Stimulated activated CD4-positive, alpha-beta T cell treated with anti-CD3 and anti-CD28 coated beads, TNF-alpha, amount 100 ng/mL, for 1 hour (primary cell): ENCODE results near the gene FTSJ1.

ENCODE experiments used
- DNase-seq, 3 donors: peaks; one replicate each; pipeline ENCODE4 v3.0.0-alpha.2; 2020; ENCODE audit warnings: low read depth in 3 of 3, low spot score in 1 of 3

Gene FTSJ1

DNA sequence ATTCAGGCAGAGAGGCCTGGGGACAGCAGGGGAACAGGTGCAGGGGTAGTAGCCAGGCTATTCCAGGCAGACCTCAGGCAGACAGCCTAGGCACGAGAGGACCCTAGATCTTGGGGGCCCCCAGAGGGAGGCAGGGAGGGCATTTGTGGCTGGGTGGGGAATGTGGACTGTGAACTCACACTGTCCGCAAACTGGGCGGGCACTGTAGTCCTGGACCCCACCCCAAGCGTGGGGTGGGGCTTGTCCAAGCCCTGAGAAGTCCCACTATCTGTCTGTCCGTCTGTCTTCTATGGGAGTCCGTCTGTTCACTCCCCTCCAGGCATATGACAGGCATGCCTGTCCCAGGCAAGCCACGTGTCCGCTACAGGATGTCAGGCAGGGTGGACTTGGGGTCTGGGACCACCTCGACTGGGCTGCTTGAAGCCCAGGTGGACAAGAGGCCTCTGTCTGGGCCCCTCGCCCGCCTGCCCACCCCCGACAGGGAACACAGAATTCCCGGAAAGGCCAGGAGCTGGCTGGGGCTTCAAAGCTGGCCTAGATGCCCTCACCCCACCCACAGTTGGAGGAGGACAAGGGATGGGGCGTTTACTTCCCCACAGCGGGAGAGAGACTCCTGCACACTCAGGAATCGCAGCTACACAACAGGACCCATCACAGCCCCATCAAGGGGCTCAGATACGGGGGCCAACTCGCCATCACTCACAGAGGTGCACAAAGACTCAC, 5.7 kb upstream of the FTSJ1 start, which contains the start of gene SLC38A5:
Gene SLC38A5, minus strand, starts transcription at position 151 of the 723 bp plus-strand sequence. CDS start 2,336 bp downstream, outside the sequence.
- DNase-seq, result no peak

DNA sequence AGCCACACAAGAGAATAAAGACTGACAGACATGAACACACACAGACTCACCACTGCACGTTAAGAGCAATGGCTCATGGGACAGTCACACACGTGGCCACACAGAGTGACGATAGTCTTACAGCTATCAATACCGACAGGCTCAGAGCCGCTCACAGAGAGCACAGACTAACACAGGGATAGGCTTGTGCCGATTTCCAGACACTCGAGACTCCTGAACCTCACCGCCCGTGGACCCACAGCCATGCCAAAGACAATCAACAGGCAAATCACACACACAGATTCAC, 5.2 kb upstream of the FTSJ1 start:
- no peak for DNase-seq

DNA sequence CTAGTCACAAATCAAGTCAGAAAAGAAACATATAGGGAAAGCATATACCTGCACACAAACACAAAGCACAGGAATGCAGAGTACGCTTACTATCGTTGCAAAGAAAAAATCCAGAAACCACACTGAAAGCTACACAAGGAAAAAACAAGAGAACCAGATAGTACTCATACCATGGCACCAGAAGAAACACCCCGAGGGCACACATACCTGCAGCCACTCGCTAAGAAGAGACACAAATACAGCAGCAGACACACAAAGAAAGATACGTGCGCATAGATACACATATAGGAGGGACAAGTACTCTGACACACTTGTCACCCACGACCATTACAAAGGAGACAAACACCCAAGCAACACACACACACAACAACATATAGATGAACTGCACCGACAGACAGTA, 4.5 kb upstream of the FTSJ1 start:
- DNase-seq, result no peak

DNA sequence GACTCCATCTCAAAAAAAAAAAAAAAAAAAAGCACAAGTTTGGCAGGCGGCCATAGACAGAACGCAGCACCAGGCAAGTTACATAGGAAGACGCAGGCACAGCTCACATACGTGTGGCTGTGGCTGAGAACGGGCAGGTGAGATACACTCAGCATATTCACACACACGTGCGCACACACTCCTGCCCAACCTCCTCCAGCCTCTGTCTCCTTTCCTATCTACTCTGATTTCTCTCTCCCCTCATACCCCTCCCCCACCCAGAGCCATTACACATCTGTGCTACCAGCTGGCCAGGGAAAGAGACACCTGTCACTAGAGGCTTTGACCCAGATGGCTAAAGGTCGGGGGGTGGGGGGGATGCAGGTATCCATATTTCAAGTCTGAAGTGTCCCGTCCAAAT, 3.8 kb upstream of the FTSJ1 start:
- DNase-seq, result no peak

DNA sequence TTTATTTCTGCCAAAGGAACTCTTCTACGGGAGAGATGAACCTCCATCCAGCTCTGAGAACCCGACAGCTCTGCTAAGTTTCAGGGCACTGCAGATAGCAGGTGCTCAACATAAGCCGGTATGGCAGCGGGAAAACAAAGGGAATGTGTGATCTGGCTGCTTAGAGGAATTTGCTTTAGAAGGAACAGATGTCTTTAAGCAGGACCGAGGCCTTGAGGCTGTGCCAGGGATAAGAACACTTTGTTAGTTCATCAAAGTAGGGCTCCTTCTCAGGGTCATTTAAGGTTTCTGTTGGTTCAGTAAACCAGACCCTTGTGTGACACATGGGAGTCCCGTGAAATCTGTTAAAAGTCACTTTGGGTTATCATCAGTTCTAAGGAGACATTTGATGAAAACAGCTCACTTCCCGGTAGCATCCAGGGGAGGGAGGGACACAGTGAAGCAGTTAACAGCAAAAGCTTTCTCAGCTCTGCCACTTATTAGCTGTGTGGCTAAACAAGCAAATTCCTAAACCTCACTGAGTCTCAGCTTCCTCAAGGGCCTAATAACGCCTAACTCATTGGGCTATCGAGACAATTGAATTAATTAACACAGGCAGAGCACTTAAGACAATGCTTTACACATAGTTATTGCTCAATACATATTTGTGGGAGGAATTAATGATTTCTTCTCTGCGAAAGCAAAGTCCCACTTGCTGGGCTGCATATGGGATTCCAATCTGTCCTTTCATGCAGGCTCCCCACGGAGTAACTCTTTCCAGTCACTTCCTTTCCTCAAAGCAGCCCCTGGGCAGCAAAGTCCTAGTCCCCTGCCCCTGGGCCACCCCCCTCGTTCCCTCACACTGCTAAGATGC, 2.9 kb upstream of the FTSJ1 start:
- DNase-seq, result no peak

DNA sequence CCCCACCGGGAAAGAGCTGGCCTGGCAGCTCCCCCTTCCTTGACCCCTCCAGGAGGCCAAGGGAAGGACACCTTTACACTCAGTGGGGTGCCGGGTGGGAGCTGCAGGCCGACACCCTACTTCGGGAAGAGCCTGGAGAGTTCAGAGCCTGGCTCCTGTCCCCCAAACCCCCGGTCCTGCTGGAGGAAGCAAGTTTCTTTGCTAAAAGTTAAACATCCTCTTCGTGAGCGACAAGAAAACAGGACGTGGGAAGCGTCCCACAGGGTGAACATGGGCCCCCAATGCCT, 2.4 kb upstream of the FTSJ1 start:
- no peak for DNase-seq

DNA sequence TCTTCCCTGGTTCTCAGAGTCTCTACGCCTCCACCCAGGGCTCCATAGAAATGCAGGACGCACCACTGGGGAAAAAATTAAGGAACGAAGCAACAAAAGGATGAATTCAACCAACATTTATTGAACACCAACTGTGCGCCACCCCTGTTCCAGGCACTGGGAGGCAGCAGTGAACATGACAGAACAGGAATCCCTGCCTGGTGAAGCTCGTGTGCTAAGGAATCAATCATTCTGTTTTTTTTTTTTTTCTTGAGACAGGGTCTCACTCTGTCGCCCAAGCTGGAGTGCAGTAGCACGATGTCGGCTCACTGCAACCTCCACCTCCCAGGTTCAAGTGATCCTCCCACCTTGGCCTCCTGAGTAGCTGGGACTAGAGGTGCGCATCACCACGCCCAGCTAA, 1.9 kb upstream of the FTSJ1 start:
- DNase-seq, result no peak

DNA sequence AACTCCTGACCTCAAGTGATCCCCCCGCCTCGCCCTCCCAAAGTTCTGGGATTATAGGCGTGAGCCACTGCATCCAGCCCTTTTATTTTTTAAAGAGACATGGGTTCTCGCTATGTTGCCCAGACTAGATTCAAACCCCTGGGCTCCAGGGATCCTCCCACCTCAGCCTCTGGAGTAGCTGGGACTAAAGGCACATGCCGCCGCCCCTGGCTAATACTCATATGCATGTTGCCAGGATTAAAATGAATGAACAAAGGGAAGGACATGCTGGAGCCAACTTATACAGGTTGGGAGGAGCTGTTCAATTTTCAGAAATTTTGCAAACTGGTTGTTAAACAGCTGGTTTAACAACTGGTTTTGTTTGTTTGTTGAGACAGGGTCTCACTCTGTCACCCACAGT, 1.4 kb upstream of the FTSJ1 start:
- no peak for DNase-seq

DNA sequence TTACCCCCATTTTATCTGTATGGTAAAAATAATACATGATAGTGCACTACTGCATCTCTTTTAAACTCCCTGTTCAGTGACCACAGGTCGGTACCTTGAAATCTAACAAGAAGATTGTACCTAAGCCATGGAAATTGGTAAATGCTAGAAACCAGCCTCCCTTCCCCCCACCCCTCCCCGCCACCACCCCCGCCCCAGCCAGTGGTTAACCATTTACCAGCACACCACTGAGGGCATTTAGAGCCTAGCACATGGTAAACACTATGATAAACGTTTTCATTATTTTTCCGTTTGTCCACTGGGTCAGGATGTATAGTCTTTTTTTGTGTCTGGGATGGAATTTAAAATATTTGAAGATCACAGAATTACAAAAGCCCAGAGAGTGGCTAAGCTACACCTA, 703 bp upstream of the FTSJ1 start:
- no peak for DNase-seq

DNA sequence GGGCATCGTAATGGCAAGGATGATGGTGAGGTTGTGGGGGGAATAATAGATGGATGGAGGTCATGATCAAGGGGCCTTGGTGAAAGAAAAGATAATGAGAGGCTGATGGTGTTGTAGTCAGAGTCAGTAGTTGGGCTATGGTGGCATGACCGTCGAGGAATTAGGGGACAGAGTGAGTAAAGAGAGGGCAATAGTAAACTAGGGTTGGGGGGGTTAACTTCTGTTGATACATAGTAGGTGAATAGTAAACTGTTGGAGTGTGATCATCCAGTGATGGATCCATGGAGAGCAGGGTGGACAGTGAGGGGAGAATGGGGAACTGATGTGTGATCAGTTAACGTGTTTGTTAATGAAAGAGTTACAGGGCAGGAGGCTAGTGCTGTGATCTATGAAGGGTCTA, 920 bp downstream of the FTSJ1 start:
- DNase-seq, result no peak

DNA sequence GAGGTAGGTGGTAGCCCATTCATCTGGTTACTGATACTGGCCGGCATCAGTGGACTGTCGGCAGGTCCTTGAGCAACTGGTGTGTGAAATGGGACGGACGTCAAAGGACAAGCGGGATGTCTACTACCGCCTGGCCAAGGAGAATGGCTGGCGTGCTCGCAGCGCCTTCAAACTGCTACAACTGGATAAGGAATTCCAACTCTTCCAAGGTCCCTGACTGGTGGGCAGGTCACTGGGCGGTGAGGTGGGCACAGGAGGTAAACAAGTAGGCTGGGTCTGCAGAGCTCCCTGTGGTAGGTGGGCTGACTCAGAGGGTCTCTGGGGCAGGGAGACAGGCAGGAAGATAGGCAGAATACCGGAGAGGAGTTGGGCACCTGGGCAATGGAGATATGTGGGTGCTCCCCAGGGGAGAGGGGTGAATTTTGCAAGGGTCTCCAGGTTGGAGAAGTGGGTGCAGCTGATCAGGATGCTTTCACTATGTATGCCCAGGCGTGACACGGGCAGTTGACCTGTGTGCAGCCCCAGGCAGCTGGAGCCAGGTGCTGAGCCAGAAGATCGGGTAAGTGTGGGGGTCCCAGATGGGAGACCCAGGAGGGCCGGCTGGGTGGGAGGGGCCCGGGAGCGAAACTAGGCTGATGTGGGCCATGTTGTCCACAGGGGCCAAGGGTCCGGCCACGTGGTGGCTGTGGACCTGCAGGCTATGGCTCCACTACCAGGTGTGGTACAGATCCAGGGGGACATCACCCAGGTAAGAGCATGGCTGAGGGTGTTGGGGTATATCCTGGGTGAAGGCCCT, 2.2 kb downstream of the FTSJ1 start:
- no peak for DNase-seq

DNA sequence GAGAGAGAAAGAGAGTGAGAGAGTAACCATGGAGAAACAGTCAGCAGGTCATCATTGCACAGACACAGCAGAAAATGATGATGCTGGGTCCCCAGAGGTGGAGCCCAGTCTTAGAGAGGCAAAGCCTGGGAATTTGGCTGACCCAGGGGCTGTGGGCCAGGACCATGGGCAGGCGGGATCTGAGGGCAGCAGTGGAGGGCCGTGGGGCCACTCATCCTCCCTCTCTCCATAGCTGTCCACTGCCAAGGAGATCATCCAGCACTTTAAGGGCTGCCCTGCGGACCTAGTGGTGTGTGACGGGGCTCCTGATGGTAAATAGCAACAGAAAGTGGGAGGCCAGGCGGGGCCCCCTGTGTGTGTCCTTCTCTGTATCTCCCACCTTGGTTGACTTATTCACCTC, 2.8 kb downstream of the FTSJ1 start:
- DNase-seq, result no peak

DNA sequence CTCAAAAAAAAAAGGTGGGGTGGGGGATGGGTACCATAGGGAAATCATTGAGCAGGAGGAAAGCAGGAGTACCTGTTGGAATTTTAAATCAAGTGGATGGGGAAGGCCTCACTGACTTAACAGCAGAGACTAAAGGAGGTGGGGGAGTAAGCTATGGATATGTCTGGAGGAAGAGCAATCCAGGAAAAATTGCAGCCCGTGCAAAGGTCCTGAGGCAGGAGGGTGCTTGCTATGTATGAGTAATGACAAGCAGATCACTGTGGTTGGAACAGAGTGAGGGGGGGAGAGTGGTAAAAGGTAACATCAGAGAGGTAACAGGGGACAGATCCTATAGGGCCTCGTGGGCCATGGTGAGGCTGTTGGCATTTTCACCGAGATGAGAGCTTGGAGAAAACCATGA, 4.1 kb downstream of the FTSJ1 start:
- no peak for DNase-seq

DNA sequence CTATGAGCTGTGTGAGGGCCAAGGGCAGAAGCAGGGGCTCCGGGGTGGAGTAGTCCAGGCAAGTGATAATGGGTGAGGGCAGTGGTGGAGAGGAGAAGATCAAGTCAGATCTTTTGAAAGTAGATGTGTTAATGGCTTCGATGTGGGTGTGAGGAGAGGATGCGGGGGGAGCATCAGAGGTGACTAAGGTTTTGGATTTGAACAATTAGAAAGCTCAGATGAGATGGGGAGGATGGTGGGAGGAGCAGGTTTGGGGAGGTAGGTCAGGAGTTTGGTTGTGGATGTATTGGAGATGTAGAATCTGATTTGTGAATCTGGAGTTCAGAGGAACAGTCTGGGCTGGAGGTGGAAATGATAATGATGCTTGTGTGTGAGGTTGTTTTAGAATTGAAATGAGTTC, 4.6 kb downstream of the FTSJ1 start:
- no peak for DNase-seq

DNA sequence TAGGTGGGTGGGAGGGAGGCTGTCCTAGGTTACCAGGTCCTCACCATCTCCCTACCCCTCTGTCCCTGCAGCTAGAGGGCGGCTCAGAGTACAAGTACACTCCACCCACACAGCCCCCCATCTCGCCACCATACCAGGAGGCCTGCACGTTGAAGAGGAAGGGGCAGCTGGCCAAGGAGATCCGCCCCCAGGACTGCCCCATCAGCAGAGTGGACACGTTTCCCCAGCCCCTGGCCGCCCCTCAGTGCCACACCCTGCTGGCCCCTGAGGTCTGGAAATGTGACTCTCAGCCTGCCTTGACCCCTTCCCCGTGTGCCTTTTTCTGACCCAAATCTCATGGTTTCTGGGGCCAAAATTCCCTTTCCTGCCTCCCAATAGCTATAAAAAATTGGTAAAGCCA, 6.5 kb downstream of the FTSJ1 start:
- DNase-seq, result no peak

DNA sequence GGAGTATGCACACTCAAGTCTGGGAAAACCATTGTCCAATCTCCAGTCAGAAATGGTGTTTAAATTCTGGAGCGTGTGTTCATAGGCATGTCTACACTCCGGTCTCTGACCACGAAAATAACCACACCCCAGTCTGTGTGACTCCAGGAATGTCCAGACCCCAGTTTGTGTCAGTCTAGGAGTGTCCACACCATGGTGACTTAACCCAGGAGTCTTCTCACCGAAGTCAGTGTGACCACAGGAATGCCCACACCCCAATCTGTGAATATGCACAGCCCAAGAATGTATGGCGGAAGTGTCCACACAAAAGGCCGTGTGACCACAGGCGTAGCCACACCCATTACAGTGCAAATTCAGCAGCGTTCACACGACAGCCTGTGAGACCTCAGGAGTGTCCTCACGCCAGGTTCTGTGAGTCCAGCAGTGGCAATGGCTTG, 11.4 kb downstream of the FTSJ1 start:
- no peak for DNase-seq

DNA sequence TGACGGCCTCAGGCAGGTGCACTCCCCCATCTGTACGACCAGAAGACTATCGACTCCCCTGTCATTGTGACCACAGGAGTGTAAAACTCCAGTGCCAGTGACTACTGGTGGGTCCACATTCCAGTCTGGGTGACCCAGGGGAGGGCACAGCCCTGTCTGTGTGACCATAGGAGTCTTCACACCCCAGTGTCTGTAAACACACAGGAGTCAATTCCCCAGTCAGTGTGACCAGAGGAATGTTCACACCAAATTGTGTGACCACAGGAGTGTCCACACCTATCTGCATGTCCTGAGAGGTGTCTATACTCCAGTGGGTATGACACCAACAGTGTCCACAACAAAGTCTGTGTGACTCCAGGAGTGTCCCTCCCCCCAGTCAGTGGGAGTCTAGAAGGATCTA, 12.0 kb downstream of the FTSJ1 start:
- DNase-seq, result no peak

DNA sequence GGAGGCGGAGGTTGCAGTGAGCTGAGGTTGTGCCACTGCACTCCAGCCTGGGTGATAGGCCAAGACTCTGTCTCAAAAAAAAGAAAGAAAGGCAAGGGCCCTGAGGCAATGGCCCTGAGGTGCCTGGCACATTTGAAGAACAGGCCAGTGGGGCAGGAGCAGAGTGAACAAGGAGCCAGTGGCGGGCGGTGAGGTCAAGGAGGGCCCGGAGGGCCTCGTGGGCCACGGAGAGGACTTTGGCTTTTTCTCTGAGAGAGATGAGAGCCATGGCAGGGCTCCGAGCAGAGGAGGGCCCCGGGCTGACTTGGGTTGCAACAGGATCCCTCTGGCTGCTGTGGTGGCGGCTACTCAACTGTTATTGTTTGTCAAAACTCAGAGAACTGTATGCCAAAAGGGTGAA, 13.3 kb downstream of the FTSJ1 start:
- DNase-seq, result no peak

DNA sequence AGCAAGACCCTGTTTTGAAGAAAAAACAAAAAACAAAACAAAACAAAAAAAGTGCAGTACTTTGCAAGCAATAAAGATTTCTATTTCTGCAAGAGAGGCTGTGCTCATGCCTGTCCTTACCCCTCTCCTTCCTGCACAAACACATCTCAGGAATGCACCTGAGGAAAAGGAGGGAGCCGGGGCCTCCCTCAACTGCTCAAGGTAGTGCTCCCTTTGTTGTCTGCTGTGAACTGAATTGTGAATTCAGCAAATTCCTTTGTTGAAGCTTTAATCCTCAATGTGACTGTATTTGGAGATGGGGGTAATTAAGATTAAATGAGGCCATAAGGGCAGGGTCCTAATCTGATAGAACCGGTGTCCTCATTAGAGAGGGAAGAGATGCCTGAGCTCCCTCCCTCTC, 13.9 kb downstream of the FTSJ1 start:
- no peak for DNase-seq

DNA sequence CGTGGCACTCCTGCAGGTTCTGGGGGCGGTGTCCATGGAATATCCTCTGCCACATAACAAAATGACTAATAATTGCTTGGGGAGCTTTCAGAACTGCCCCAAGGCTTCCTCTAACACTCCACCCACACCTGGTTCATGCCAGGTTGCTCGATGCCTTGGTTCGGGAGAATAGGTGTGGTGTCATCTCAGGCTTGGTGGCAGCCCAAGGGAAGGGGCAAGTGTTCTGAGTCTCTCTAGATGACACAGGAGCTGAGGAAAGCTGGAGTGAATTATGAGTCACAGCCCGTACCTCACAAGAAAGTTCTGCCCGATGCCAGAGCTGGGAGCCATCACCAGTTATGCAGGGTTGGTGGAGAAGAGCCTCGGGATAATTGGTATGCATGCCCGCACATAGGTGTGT, 14.7 kb downstream of the FTSJ1 start:
- no peak for DNase-seq

DNA sequence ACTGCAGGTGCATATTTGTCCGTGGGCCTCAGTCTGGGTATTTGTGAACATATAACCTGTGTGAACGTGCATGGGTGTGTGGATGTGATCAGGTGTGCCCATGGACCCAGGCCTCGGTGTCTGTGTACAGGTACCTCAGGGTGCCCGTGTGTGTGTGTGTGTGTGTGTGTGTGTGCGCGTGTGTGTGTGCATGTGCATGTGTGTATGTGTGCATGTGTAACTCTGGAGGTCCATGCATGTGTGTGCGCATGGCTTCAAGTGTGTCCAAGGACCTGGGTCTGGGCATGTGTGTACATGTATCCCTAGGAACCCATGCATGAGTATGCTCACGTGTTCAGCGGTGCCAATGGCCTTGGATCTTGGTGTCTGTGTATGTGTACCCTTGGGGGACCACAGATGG, 15.8 kb downstream of the FTSJ1 start:
- no peak for DNase-seq

DNA sequence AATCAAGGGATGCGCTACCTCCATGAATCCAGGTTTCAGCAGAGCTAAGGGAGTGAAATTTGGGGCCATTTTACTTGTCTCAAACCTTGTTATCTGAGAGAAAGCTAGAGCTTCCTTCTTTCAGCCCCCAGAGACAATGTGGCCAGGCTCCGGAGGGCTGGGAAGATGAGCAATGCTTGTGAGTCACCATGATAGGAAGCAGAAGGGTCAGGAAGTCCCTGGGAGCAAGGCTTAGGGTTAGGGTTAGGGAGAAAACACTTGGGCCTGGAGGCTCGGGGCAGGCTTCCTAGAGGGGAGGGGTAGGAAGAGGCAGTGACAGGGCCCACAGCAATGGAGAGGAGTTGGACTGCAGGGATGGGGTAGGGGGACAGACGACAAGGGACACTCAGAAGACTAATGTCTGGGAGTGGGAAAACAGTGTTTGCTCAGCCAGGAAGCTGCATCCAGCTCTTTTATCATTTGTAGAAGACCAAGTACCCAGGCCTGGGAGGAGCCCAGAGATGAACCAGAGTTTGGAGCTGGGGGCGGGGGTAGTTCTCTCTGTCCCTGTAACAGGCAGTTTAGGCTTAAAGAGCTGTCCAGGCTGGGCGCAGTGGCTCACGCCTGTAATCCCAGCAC, 16.4 kb downstream of the FTSJ1 start:
- DNase-seq, result no peak
